B cell (primary cell): Measurements from ENCODE around the gene REST. TPM values are rescaled to one million over a fixed set of nuclear protein-coding genes. Genes with fewer than 3 reads are reported as not detected.

Experiments
- ATAC-seq: fragments of 200-7000 bp; cut with Tn5 transposase; one replicate; pipeline ENCODE4 v1.10.0; 2021; ENCODE audit warnings: low read depth, mild to moderate bottlenecking, moderate number of reproducible peaks, moderate library complexity
- CTCF ChIA-PET: fragments of 350-600 bp; sonication (Branson Sonifier 250); formaldehyde crosslinking; loops from one replicate; lab custom pipeline; 2021; ENCODE audit warnings: antibody characterized with exemption, inconsistent platforms; lab: Charles Lee
- POLR2A ChIA-PET: fragments of 350-600 bp; sonication (Branson Sonifier 250); formaldehyde crosslinking; loops from one replicate; lab custom pipeline; 2021; ENCODE audit warnings: antibody characterized with exemption; lab: Charles Lee
- DNase-seq: peaks from one replicate; pipeline ENCODE4 v3.0.0; 2013
- H2AFZ ChIP-seq: 2 replicates; pipeline ENCODE4 v1.6.1; 2012; ENCODE audit warnings: mild to moderate bottlenecking, low read depth, low read length; ENCODE audit not compliant: insufficient read depth, poor library complexity, severe bottlenecking
- H3K27ac ChIP-seq, 2 donors: 1 replicate in 1 of 2; 2 replicates in 1 of 2; pipeline ENCODE4 v1.5.1; 2012 to 2013; ENCODE audit warnings: low read length in 2 of 2, mild to moderate bottlenecking in 2 of 2, moderate library complexity in 1 of 2
- H3K27me3 ChIP-seq, 4 experiments: fragments of 200-600 bp in 1 of 4; sonication (generic) in 1 of 4; replicated peaks in 1 of 4; 1 replicate in 2 of 4; 2 replicates in 2 of 4; pipeline versions ENCODE4 v1.6.1 to v1.7.0; 2013 to 2016; ENCODE audit warnings: low read length in 3 of 4, mild to moderate bottlenecking in 2 of 4, mixed read lengths in 1 of 4, moderate library complexity in 1 of 4; ENCODE audit not compliant: insufficient read depth in 4 of 4, control insufficient read depth in 3 of 4; ENCODE audit errors: control extremely low read depth in 1 of 4
- H3K36me3 ChIP-seq, 2 experiments: replicated peaks in 1 of 2; 1 replicate in 1 of 2; 2 replicates in 1 of 2; pipeline versions ENCODE4 v1.6.1 to v1.7.1; 2013; ENCODE audit warnings: low read length in 1 of 2; ENCODE audit not compliant: insufficient read depth in 2 of 2, control insufficient read depth in 1 of 2; ENCODE audit errors: control extremely low read depth in 1 of 2, extremely low read depth in 1 of 2
- H3K4me1 ChIP-seq, 2 donors: fragments of 200-600 bp in 1 of 2; sonication (generic) in 1 of 2; 1 replicate in 1 of 2; 2 replicates in 1 of 2; pipeline versions ENCODE4 v1.5.1 to v1.6.1; 2013 to 2017; ENCODE audit warnings: low read length in 2 of 2; ENCODE audit not compliant: control insufficient read depth in 2 of 2, insufficient read depth in 2 of 2
- H3K4me2 ChIP-seq: replicated peaks from 2 replicates; pipeline ENCODE3; 2012; ENCODE audit warnings: mild to moderate bottlenecking, low read depth, low read length; ENCODE audit not compliant: poor library complexity, severe bottlenecking
- H3K4me3 ChIP-seq, 5 experiments: fragments of 200-600 bp in 1 of 5; sonication (generic) in 1 of 5; 1 replicate in 3 of 5; 2 replicates in 2 of 5; pipeline versions ENCODE4 v1.5.1 to v1.7.0; 2011 to 2016; ENCODE audit warnings: low read length in 4 of 5, mild to moderate bottlenecking in 4 of 5, low read depth in 2 of 5, control low read depth in 1 of 5, moderate library complexity in 1 of 5; ENCODE audit not compliant: insufficient read depth in 1 of 5; ENCODE audit errors: control extremely low read depth in 1 of 5, extremely low read depth in 1 of 5
- H3K79me2 ChIP-seq: fragments of 200-600 bp; sonication (generic); one replicate; pipeline ENCODE4 v1.6.0; 2016; ENCODE audit warnings: low read length; ENCODE audit not compliant: control insufficient read depth, insufficient read depth
- H3K9ac ChIP-seq: fragments of 200-600 bp; sonication (generic); 2 replicates; pipeline ENCODE4 v1.6.1; 2017; ENCODE audit warnings: mild to moderate bottlenecking, low read length, moderate library complexity
- H3K9me3 ChIP-seq, 3 donors: one replicate each; pipeline versions ENCODE4 v1.6.1 to v1.7.1; 2013; ENCODE audit warnings: low read length in 2 of 3; ENCODE audit not compliant: control insufficient read depth in 2 of 3, insufficient read depth in 1 of 3; ENCODE audit errors: control extremely low read depth in 1 of 3
- H4K20me1 ChIP-seq: 2 replicates; pipeline ENCODE4 v1.6.0; 2012; ENCODE audit warnings: mild to moderate bottlenecking, low read length; ENCODE audit not compliant: insufficient read depth, control insufficient read depth, poor library complexity, severe bottlenecking
- H3K27ac Mint-ChIP-seq: one replicate; pipeline ENCODE4 v1.8.0; 2021; ENCODE audit warnings: mixed read lengths
- H3K27me3 Mint-ChIP-seq: one replicate; pipeline ENCODE4 v1.8.0; 2021; ENCODE audit warnings: mixed read lengths
- H3K4me1 Mint-ChIP-seq: one replicate; pipeline ENCODE4 v1.8.0; 2021; ENCODE audit warnings: mixed read lengths
- H3K4me3 Mint-ChIP-seq: one replicate; pipeline ENCODE4 v1.8.0; 2021; ENCODE audit warnings: mixed read lengths
- H3K9me3 Mint-ChIP-seq: one replicate; pipeline ENCODE4 v1.8.0; 2022; ENCODE audit warnings: mixed read lengths; ENCODE audit not compliant: insufficient read depth
- CTCF ChIP-seq: fragments of 200-600 bp; IDR thresholded peaks from one replicate; pipeline ENCODE4 v1.8.0; 2022; ENCODE audit warnings: antibody characterized with exemption, mild to moderate bottlenecking
- EZH2 ChIP-seq: IDR thresholded peaks from 2 replicates; pipeline ENCODE4 v1.6.1; 2012; ENCODE audit warnings: borderline replicate concordance, low read depth, mild to moderate bottlenecking, moderate library complexity, low read length; ENCODE audit not compliant: insufficient read depth, poor library complexity, severe bottlenecking
- WGBS: methylation state at CpG from one replicate; pipeline ENCODE4 v1.1.5; 2013; ENCODE audit warnings: missing lambda C conversion rate; ENCODE audit not compliant: insufficient coverage; 5-methylcytosine and 5-hydroxymethylcytosine counted together
- intact Hi-C: fragments of 100-400 bp; cut with micrococcal nuclease; formaldehyde crosslinking; loops from one replicate; pipeline ENCODE4 v1.10.0; 2022
- polyA plus RNA-seq: library from polyadenylated mRNA; depleted of rRNA; stranded (reverse); fragments of >200 nt; gene quantifications from 2 replicates; pipeline ENCODE4 v1.2.3, GENCODE V29; 2012
- total RNA-seq, 2 donors: library from RNA; stranded (reverse); fragments of 120-200 nt in 1 of 2; gene quantifications; 1 replicate in 1 of 2; 2 replicates in 1 of 2; pipeline versions ENCODE4 v1.2.3 to v1.2.4, GENCODE V29; 2013 to 2022

REST gene
- total and polyA plus RNA-seq, 2 donors (not counting 1 experiment from before 2014, with no cell fraction given) = 6.2 to 59.4 TPM

- Histone ChIP-seq H2AFZ (no peak overlapping the region), H3K27ac (no peak overlapping the region), H3K27me3 (no peaks in the 10 kb centered on the region), H3K4me1 (no peaks in the 10 kb centered on the region), H3K79me2 (no peaks in the 10 kb centered on the region), H3K9me3 (no peaks in the 10 kb centered on the region), H3K4me2 (no peak overlapping the region), H3K4me3 (no peak overlapping the region), H4K20me1 (no peaks in the 10 kb centered on the region), H3K36me3 (no peaks in the 10 kb centered on the region), H3K9ac (no peak overlapping the region)
- peaks cover 9% of the 10 kb centered on the region for H3K4me1 Mint-ChIP-seq
- no peaks in the 10 kb centered on the region for H3K9me3 Mint-ChIP-seq
- ChIA-PET CTCF (no interaction called here), POLR2A (no interaction called here)
- no peak overlapping the region for H3K27ac Mint-ChIP-seq
- no CpG with 5 or more reads among the region's 5 CpGs for WGBS
- DNase-seq (no peak), ATAC-seq (no peak)
- intact Hi-C loops = no loop called here
- no peak overlapping the region for H3K4me3 Mint-ChIP-seq
- no peaks in the 10 kb centered on the region for H3K27me3 Mint-ChIP-seq
- TF ChIP-seq EZH2 = no peak
- TF ChIP-seq CTCF = no peak
Measured at GRCh38 chr4:56859841-56860240, 47.9 kb upstream of the REST start.

- intact Hi-C loops = no loop called here
- Histone ChIP-seq H2AFZ (no peak overlapping the region), H3K4me3 (no peak overlapping the region), H4K20me1 (no peaks in the 10 kb centered on the region), H3K9ac (no peak overlapping the region), H3K36me3 (no peaks in the 10 kb centered on the region), H3K4me2 (no peak overlapping the region), H3K27ac (no peak overlapping the region), H3K9me3 (no peaks in the 10 kb centered on the region), H3K27me3 (no peaks in the 10 kb centered on the region), H3K4me1 (no peaks in the 10 kb centered on the region), H3K79me2 (no peaks in the 10 kb centered on the region)
- no peaks in the 10 kb centered on the region for H3K9me3 Mint-ChIP-seq
- no peak overlapping the region for H3K27ac Mint-ChIP-seq
- WGBS = no CpG with 5 or more reads among the region's 3 CpGs
- peaks cover 9% of the 10 kb centered on the region for H3K4me1 Mint-ChIP-seq
- ATAC-seq (no peak), DNase-seq (no peak)
- no peak overlapping the region for H3K4me3 Mint-ChIP-seq
- ChIA-PET POLR2A (no interaction called here), CTCF (interaction anchor here (0.7 kb wide), 1 partner anchor 1109 kb away, joined by 4 read pairs; no protein-coding TSS in a partner anchor)
- no peaks in the 10 kb centered on the region for H3K27me3 Mint-ChIP-seq
- TF ChIP-seq EZH2 = no peak
- no peak for TF ChIP-seq CTCF
Measured at GRCh38 chr4:56860781-56861180, 46.9 kb upstream of the REST start.
